ENCODE measurements around the gene NPAS3.

Gene NPAS3

GRCh38 chr14:33490555-33490954 is 551.9 kb downstream of the NPAS3 start:
- TF ChIP-seq GATA3 (IDR thresholded peaks at IDR 0.05; ENCODE audit: low read depth, low read length) (no peak), GATA2 (IDR thresholded peaks at IDR 0.05; ENCODE audit: low read depth, low read length) (no peak)

GRCh38 chr14:33491112-33491511 is 552.4 kb downstream of the NPAS3 start:
- TF ChIP-seq GATA3 (IDR thresholded peaks at IDR 0.05; ENCODE audit: low read depth, low read length) = no peak
- TF ChIP-seq GATA2 (IDR thresholded peaks at IDR 0.05; ENCODE audit: low read depth, low read length) = no peak

- TF ChIP-seq GATA3 (IDR thresholded peaks at IDR 0.05; ENCODE audit: low read depth, low read length) (no peak), GATA2 (IDR thresholded peaks at IDR 0.05; ENCODE audit: low read depth, low read length) (no peak)
These were observed 553.8 kb downstream of the NPAS3 start for GRCh38 chr14:33492491-33492890.

- no peak for TF ChIP-seq GATA3 (IDR thresholded peaks at IDR 0.05; ENCODE audit: low read depth, low read length)
- TF ChIP-seq GATA2 (IDR thresholded peaks at IDR 0.05; ENCODE audit: low read depth, low read length) = no peak
These were observed 554.6 kb downstream of the NPAS3 start for GRCh38 chr14:33493266-33493665.

GRCh38 chr14:33493990-33494389 is 555.3 kb downstream of the NPAS3 start:
- no peak for TF ChIP-seq GATA2 (IDR thresholded peaks at IDR 0.05; ENCODE audit: low read depth, low read length)
- TF ChIP-seq GATA3 (IDR thresholded peaks at IDR 0.05; ENCODE audit: low read depth, low read length) = no peak

GRCh38 chr14:33499687-33500086 is 561.0 kb downstream of the NPAS3 start:
- TF ChIP-seq GATA3 (IDR thresholded peaks at IDR 0.05; ENCODE audit: low read depth, low read length) (no peak), GATA2 (IDR thresholded peaks at IDR 0.05; ENCODE audit: low read depth, low read length) (no peak)

- TF ChIP-seq GATA3 (IDR thresholded peaks at IDR 0.05; ENCODE audit: low read depth, low read length) = no peak
- no peak for TF ChIP-seq GATA2 (IDR thresholded peaks at IDR 0.05; ENCODE audit: low read depth, low read length)
These were observed 565.8 kb downstream of the NPAS3 start for GRCh38 chr14:33504246-33505099.

- TF ChIP-seq GATA3 (IDR thresholded peaks at IDR 0.05; ENCODE audit: low read depth, low read length) = no peak
- no peak for TF ChIP-seq GATA2 (IDR thresholded peaks at IDR 0.05; ENCODE audit: low read depth, low read length)
These were observed 566.7 kb downstream of the NPAS3 start for GRCh38 chr14:33505266-33505962.

GRCh38 chr14:33505963-33506329 is 567.3 kb downstream of the NPAS3 start:
- TF ChIP-seq GATA2 (IDR thresholded peaks at IDR 0.05; ENCODE audit: low read depth, low read length) = no peak
- no peak for TF ChIP-seq GATA3 (IDR thresholded peaks at IDR 0.05; ENCODE audit: low read depth, low read length)

- TF ChIP-seq GATA2 (IDR thresholded peaks at IDR 0.05; ENCODE audit: low read depth, low read length) (no peak), GATA3 (IDR thresholded peaks at IDR 0.05; ENCODE audit: low read depth, low read length) (no peak)
These were observed 569.7 kb downstream of the NPAS3 start for GRCh38 chr14:33508126-33509062.

- TF ChIP-seq GATA3 (IDR thresholded peaks at IDR 0.05; ENCODE audit: low read depth, low read length) = no peak
- TF ChIP-seq GATA2 (IDR thresholded peaks at IDR 0.05; ENCODE audit: low read depth, low read length) = no peak
These were observed 570.8 kb downstream of the NPAS3 start for GRCh38 chr14:33509454-33509853.

GRCh38 chr14:33510063-33510481 is 571.4 kb downstream of the NPAS3 start:
- TF ChIP-seq GATA3 (IDR thresholded peaks at IDR 0.05; ENCODE audit: low read depth, low read length) (no peak), GATA2 (IDR thresholded peaks at IDR 0.05; ENCODE audit: low read depth, low read length) (no peak)

GRCh38 chr14:33510991-33511390 is 572.3 kb downstream of the NPAS3 start:
- TF ChIP-seq GATA3 (IDR thresholded peaks at IDR 0.05; ENCODE audit: low read depth, low read length) = no peak
- no peak for TF ChIP-seq GATA2 (IDR thresholded peaks at IDR 0.05; ENCODE audit: low read depth, low read length)
